HG02885 (cell line): Measurements from ENCODE around the gene SBF1.
"Not testable (repeated sequence)": the region's sequence is repeated elsewhere in the genome, so short reads cannot be mapped to it uniquely, and the experiment has no call there.

Source experiments
- ATAC-seq: cut with Tn5 transposase; IDR thresholded peaks from one replicate; pipeline ENCODE4 v1.9.1; 2021; ENCODE audit warnings: mild to moderate bottlenecking; ENCODE audit not compliant: unreplicated experiment, poor library complexity

Gene SBF1, protein sequence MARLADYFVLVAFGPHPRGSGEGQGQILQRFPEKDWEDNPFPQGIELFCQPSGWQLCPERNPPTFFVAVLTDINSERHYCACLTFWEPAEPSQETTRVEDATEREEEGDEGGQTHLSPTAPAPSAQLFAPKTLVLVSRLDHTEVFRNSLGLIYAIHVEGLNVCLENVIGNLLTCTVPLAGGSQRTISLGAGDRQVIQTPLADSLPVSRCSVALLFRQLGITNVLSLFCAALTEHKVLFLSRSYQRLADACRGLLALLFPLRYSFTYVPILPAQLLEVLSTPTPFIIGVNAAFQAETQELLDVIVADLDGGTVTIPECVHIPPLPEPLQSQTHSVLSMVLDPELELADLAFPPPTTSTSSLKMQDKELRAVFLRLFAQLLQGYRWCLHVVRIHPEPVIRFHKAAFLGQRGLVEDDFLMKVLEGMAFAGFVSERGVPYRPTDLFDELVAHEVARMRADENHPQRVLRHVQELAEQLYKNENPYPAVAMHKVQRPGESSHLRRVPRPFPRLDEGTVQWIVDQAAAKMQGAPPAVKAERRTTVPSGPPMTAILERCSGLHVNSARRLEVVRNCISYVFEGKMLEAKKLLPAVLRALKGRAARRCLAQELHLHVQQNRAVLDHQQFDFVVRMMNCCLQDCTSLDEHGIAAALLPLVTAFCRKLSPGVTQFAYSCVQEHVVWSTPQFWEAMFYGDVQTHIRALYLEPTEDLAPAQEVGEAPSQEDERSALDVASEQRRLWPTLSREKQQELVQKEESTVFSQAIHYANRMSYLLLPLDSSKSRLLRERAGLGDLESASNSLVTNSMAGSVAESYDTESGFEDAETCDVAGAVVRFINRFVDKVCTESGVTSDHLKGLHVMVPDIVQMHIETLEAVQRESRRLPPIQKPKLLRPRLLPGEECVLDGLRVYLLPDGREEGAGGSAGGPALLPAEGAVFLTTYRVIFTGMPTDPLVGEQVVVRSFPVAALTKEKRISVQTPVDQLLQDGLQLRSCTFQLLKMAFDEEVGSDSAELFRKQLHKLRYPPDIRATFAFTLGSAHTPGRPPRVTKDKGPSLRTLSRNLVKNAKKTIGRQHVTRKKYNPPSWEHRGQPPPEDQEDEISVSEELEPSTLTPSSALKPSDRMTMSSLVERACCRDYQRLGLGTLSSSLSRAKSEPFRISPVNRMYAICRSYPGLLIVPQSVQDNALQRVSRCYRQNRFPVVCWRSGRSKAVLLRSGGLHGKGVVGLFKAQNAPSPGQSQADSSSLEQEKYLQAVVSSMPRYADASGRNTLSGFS (N-terminal part only)

DNA sequence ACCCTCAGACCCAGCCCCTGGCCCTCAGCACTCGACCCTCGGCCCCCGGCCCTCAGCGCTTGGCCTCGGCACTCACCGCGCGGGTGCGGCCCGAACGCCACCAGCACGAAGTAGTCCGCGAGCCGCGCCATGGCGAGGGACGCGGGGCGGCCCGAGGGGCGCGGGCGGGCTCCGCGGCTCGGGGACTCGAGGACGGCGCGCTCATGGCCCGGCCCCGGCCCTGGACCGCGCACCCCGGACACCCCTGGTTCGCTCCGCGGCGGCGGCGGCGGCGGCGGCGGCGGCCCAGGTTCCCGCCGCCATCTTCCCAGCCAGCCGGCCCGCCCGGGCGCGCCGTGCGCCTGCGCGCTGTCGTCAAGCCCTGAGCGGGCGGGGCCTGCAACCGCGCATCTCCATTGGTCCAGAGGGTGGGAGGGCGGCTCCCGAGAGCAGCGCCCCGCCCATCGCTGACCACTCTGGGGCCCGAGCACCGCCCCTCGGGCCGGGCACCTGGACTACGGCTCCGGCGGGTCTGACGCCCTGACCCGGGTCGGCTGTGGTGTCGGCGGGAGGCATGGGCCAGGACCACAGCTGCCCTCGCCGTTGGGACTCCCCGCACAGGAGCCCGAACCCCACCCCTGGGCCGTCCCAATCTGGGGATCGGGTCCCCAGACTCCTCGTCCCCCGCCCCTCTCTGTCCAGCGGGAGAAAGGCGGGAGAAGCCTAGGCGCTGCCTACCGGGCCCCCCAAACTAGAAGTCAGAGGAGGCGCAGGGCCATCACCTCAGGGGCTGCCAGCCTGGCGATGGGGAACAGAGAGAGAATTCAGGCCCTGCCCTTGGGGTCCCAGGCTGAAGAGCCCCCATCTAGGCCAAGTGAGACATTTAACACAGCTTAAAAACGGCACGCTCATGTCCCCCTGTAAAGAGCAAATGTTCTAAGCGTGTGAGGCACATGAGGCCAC is at the start of gene SBF1:
Gene SBF1 (minus strand): TSS at position 326 of the 942 bp plus-strand sequence. CDS start 195 bp downstream, at position 131.
- peak; percentile 82 for ATAC-seq

DNA sequence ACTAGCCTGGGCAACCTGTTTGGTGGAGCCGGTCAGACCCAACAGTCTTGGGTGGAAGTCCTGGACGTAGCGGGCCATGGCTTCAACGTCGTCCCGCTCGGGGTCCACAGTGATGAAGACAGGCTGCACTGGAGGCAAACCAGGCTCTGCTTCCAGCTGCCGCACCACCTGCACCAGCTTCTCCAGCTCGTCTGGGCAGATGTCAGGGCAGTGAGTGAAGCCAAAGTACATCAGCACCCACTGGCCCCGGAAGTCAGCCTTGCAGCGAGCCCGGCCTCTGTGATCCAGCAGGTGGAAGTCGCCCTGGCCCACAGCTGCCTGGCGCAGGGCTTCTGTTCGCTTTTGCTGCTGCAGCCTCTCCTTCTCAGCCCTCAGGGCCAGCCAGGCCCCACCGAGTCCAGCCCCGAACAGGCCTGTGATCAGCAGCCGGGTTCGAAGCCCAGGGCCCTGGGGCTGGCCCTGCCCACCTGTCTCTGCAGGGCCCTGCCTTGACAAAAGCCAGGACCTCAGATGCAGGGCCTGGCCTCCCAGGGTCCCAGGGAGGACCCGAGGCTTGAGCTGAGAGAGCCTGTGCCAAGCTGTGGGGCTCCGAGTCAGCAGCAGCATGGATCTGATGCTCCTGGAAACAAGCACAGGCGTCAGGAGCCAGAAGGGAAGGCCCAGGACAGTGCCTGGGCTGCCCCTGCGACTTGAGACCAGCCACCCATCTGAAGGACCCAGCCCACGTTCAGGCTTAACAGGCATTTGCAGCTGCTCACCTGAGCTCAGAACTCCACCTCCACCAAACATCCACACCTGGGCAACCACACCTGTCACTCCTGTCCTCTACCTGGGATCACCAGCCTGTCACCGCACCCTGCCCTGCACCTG is 49.2 kb upstream of the SBF1 start:
- no peak for ATAC-seq

DNA sequence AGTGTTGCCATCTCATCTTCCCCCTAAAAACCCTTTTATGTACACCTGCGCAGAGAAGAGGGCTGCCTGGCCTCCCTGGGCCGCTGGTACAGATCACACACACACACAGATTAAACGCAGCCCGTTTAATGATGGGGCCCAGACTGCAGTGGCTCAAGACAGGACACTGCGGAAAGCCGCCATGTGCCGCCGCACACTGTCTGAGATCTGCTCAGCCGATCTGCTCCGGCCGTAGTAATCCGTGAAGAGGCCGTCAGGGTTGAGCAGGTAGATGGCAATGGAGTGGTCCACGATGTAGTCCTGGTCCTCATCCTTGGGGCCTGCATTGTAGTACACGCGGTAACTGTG is 48.6 kb upstream of the SBF1 start:
- no peak for ATAC-seq

DNA sequence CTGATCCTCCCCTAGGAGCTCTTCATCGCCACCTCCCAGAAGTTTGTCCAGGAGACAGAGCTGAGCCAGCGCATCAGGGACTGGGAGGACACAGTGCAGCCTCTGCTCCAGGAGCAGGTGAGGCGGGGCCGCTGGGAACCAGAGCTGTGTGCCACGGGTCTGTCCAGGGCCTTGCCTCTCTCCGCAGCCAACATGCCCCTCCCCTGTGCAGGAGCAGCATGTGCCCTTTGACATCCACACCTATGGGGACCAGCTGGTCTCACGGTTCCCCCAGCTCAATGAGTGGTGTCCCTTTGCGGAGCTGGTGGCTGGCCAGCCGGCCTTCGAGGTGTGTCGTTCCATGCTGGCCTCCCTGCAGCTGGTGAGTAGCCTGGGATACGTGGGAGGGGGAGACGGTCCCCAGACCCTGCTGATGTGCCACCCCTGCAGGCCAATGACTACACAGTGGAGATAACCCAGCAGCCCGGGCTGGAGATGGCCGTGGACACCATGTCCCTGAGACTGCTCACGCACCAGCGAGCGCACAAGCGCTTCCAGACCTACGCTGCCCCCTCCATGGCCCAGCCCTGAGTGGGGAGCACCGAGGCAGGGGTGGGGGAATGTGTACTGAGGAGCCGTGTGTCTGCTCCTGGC is 48.1 kb upstream of the SBF1 start:
- ATAC-seq: no peak

DNA sequence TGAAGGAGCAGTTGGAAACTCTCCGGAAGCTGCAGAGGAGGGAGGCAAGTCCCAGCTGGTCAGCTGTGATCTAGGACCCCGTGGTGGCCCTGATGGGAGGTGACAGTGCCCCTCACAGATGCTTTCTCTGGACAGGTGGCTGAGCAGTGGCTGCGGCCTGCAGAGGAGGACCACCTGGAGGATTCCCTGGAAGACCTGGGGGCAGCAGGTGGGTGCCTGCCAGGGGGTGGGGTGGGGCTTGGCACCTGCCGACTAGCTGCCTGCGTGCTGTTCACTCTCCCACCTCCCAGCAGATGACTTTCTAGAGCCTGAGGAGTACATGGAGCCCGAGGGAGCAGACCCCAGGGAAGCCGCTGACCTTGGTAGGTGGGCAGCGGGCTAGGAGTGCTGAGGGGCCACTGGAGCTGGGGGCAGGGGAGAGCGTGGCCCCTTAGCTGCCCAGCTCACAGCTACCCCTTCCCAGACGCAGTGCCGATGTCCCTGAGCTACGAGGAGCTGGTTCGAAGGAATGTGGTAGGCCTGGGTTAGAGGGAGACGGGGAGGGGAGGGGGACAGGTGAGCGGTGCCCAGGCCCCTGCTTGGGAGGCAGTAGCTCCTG is 47.5 kb upstream of the SBF1 start:
- no peak for ATAC-seq

DNA sequence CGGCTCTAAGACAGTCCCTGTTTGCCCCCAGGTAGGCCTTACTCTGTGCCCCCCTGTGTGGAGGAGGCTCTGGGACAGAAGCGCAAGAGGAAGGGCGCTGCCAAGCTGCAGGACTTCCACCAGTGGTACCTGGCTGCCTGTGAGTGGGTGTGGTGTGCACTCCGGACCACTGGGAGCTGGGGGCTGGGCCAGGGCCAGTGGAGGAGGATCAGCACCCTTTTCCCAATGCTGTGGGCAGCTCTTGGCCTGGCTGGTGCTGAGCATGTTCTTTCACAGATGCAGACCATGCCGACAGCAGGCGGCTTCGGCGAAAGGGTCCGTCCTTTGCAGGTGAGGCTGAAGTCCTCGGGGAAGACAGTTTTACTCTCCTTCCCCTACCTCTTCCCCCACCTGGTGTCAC is 46.9 kb upstream of the SBF1 start:
- ATAC-seq: no peak

DNA sequence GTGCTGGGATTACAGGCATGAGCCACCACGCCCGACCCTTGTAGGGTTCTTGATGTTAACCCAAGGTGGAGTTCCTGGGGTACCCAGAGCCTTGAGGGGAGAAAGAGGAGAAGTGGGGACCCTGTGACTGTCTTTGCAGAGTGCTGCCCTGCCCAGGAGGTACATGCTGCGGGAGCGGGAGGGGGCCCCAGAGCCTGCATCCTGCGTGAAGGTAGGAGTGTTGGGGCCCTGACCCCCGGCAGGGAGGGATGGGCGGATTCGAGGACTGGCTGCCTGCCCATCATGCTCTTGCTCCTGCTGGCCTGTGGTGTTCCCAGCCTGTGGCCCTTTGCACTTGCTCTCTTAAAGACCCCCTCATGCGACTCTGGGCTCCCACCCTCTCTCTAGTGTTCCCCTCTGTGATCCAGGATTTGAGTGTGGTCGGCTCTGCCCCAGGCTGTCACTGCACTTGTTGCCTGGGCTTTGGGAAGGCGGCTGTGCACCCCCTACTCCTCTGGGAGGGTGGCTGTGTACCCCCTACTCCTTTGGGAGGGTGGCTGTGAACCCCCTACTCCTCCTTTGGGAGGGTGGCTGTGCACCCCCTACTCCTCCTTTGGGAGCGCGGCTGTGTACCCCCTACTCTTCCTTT is 46.1 kb upstream of the SBF1 start:
- ATAC-seq: no peak

DNA sequence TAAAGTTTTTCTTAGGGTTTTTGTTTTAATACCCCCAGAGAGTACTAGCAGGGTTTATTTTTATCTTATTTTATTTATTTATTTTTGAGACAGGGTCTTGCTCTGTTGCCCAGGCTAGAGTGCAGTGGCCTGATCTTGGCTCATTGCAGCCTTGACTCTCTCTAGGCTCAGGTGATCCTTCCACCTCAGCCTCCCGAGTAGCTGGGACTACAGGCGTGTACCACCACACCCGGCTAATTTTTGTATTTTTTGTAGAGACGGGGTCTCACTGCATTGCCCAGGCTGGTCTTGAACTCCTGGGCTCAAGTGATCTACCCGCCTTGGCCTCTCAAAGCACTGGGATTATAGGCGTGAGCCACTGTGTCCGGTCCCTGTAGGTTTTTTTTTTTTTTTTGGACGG is 45.3 kb upstream of the SBF1 start:
- not testable (repeated sequence) for ATAC-seq

DNA sequence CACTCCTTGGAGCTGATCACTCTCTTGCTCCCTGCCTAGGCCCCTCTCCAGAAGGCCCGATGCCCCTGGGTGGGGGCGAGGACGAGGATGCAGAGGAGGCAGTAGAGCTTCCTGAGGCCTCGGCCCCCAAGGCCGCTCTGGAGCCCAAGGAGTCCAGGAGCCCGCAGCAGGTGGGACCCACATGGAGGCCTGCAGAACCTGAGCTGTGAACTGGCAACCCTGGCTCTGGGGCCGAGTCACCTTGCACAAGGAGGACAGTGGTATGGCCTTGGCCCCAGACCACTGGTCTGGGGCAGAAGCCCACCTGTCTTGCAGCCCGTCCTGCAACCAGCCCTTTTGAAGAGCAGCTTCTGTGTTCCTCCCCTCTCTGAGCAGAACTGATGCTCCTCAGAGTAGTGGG is 44.3 kb upstream of the SBF1 start:
- no peak for ATAC-seq

DNA sequence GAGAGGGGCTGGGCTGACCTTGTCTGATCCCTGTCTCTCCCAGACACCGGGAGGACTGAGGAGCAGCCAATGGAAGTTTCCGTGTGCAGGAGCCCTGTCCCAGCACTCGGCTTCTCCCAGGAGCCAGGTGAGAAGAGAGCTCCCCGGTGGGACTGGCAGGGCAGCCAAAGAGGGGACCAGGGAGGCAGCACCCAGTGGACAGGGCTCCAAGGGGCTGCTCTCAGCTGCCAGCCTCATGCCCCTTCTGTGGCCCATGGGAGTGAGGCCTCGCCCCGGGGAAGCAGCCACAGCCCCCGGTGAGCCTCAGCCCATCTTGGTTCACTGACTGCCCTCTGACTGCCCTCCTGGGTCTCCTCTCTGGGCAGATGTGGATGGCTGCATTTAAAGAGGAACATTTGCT is 43.8 kb upstream of the SBF1 start:
- ATAC-seq: no peak

DNA sequence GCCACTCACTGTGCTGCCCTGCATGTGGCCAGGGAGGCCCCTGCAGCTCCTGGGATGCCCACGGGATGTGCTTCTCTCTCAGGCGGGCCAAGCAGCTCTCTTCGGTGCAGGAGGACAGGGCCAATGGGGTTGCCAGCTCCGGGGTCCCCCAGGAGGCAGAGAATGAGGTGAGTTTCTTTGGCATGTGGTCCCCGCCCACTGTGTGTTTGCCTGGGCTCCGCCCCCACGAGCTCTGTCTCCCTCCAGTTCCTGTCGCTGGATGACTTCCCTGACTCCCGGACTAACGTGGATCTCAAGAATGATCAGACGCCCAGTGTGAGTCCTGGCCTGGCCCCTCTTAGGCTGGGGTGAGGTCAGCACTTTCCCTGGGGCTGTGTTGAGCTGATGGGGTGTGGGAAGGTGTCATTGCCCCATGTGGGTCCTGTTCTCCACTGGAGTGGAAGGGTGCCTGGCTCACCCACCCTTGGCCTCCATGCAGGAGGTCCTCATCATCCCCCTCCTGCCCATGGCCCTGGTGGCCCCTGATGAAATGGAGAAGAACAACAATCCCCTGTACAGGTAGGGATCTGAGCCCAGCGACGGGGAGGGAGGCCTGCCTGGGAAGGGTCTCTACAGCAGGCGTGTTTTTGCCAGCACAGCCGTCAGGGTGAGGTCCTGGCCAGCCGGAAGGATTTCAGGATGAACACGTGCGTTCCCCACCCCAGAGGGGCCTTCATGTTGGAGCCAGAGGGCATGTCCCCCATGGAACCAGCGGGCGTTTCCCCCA is 42.8 kb upstream of the SBF1 start:
- no peak for ATAC-seq

DNA sequence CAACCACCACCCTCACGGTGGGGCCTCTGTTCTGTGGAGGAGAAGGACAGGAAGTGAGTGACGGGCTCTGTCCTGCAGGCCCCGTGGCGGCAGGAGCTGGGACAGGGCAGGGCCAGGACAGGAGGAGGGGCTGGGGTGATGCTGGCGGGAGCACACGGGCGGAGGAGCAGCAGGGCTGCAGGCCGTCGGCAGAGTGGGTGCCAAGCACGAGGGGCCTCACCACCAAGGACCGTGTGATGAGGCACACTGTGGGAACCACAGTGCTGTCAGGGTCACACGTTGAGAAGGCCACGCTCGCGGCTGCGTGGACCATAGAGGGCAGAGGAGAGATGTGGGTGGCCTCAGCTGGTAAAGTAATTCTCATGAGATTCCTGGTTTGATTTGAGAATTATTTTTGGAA is 42.1 kb upstream of the SBF1 start:
- ATAC-seq: no peak

DNA sequence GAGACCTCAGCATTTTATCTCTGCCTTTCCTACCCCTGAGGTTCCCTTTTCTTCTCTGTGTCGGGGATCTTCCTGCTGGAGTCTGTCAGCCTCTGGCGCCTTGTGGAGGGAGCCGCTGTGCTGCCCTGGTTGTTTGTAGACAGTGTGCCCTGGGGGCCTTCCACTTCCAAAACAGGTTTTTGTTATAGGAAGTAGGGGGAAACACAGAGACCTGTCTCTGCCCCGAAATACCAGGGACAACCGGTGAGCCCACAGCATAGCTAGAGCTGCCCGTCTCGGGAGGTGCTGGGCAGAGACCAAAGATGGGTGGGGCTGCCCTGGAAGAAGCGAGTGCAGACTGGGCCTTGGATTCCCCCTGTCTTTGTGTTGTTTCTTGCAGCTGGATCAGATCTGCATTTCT is 41.2 kb upstream of the SBF1 start:
- no peak for ATAC-seq

DNA sequence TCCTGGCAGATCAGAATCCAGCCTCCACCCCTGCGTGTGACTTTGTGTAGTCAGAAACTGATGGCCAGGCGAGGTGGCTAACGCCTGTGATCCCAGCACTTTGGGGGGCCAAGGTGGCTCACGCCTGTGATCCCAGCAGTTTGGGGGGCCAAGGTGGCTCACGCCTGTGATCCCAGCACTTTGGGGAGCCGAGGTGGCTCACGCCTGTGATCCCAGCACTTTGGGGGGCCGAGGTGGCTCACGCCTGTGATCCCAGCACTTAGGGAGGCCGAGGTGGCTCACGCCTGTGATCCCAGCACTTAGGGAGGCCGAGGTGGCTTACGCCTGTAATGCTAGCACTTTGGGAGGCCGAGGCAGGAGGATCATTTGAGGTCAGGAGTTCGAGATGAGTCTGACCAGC is 38.3 kb upstream of the SBF1 start:
- ATAC-seq: no peak

DNA sequence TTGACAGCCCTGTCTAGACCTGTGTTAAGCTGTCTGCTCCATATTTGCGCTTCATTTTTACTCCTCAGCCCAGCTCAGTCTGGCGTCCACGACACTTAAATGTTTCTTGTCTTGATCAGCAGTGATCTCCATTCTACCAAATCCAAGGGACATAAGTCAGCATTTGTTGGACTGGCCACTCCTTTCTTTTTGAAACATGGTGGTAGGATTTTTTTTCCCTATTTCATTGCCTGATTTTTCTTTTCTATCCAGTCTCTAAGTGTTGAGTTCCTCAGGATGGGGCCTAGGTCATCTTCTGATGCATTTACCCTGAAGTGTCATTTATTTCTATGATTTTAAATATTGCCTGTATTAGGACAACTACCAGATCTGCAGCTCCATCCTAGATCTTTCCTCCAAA is 34.1 kb upstream of the SBF1 start:
- no peak for ATAC-seq

DNA sequence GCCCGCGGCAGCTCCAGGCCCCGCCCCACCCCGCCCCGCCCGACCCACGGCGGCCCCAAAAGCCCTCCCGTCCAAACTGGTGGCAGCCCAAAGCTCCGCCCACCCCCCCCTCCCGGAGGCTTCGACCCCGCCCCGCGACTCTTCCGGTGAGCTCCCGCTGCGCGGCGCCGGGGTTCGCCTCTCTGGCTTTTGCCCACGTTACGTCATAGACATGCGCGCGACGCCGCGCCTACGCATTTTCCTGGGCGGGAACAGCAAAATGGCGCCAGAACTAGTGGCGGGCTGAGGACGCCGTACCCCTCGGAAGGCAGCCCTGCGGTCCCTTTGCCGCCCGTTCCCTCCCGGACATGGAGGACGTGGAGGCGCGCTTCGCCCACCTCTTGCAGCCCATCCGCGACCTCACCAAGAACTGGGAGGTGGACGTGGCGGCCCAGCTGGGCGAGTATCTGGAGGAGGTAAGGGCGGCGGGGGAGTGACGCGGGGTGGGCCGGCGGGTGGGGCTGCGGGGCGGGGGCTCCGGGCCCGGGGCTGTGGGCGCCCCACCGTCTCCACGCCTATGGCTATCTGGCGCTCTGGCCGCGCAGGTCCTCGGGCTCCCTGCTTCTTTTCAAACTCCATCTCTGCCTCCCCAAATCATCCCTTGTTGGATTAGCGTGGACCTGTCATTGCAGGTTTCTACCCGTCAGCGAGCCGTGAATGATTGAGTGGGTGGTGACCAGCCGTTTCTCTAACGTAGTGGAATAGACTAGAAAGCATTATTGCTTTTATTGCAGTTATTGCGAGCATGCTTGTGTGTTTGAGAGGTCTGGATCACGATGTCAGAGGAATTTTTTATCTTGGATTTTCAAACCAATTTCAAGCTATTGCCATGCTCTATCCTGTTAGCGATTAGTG is 33.4 kb upstream of the SBF1 start, which contains the start of gene NCAPH2:
Gene NCAPH2 (plus strand): TSS at position 234 of the 894 bp plus-strand sequence. CDS start 114 bp downstream, at position 348.
- ATAC-seq: peak; percentile 74
